Suprapubic skin (tissue), 3 donors: ENCODE data around the gene CCS.

Experiments used
- CTCF ChIP-seq, 2 donors: fragments of 200-600 bp in 1 of 2; fragments of 450-650 bp in 1 of 2; sonication (generic) in 1 of 2; IDR thresholded peaks; one replicate each; pipeline ENCODE4 v1.5.1; 2016 to 2019; ENCODE audit warnings: antibody characterized with exemption in 2 of 2, mild to moderate bottlenecking in 1 of 2, moderate library complexity in 1 of 2
- EP300 ChIP-seq: sonication (generic); formaldehyde crosslinking; IDR thresholded peaks from one replicate; pipeline ENCODE4 v1.6.1; 2017; ENCODE audit warnings: antibody characterized with exemption

GRCh38 chr11:66586136-66586535, 6.8 kb upstream of the CCS start:
- TF ChIP-seq CTCF (IDR thresholded peaks at IDR 0.05) (no peak), EP300 (no peak)
